Loucy (cell line): ENCODE results near the gene IDS.
"Not testable (repeated sequence)": the region's sequence is repeated elsewhere in the genome, so short reads cannot be mapped to it uniquely, and the experiment has no call there.

ENCODE experiments used
- CTCF ChIP-seq: fragments of 200-600 bp; sonication (generic); conservative IDR thresholded peaks from 2 replicates; pipeline ENCODE4 v1.5.1; 2014; ENCODE audit warnings: mild to moderate bottlenecking, antibody characterized with exemption, low read length
- EZH2phosphoT487 ChIP-seq: fragments of 200-600 bp; IDR thresholded peaks from 2 replicates; pipeline ENCODE4 v1.6.1; 2018; ENCODE audit warnings: antibody characterized with exemption, mild to moderate bottlenecking, moderate library complexity, borderline replicate concordance

DNA sequence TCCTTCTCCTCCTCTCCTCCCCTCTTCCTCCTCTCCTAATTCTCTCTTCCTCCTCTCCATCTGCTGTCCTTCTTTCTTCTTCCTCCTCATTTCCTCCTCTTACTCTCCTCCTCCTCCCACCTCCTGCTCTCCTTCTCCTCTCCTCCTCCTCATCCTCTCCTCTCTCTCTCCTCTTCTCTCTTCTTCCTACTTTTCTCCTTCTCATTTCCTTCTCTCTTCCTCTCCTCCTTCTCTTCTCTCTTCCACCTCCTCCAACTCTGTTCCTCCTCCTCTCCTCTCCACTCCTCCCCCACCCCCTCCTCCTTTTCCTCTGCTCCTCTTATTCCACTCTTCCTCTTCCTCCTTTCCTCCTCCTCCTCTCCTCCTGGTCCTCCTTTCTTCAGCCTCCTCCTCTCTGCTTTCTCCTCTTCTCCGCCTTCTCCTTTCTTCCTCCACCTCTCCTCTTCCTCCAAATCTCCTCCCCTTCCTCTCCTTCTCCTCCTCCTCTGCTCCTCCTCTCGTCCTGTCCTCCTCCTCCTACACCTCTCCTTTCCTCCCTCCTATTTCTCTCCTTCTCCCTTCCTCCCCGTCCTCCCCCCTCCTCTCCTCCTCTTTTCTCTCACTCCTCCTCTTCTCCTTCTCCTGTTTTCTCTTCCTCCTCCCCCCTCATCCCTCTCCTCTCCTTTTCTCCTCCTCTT is 30.0 kb upstream of the IDS start:
- not testable (repeated sequence) for TF ChIP-seq CTCF, EZH2phosphoT487
